Measurements from ENCODE around the gene CABLES1.
A peak's percentile ranks its signal among the peaks of the same experiment; 100 is the strongest.

DNA sequence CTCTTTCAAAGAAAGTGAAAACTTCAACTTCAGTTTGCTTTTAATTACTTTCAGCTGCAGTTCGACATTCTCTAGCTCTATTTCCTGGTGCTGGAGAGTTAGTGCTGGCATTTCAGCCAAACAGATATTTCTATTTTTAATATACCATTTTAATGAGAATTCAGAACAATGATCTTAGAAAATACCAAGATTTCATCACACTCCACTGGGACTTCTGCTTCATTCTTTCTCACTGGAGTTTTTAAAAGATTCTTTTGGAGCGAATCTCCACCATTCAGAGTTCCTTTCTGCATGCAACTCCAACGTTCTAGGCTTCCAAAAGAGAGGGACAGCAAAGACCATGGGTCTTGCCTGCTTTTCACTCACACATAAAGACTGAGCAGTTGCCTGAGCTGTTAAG is 94.2 kb downstream of the CABLES1 start:
- TF ChIP-seq CTCF (conservative IDR thresholded peaks at IDR 0.05; ENCODE audit: low read depth, low read length): no peak
- TF ChIP-seq BHLHE40 (IDR thresholded peaks at IDR 0.05; ENCODE audit: low read depth, low read length): no peak
- TF ChIP-seq POLR2A (IDR thresholded peaks at IDR 0.05; ENCODE audit: low read depth, low read length): no peak
- 0 out of 2 replicates have a peak, but pooled peaks have one; percentile 20 for TF ChIP-seq CEBPB (IDR thresholded peaks at IDR 0.05; ENCODE audit: low read depth, low read length)
- no peak for TF ChIP-seq SMC3 (IDR thresholded peaks at IDR 0.05; ENCODE audit: low read depth, low read length)
- TF ChIP-seq RCOR1 (IDR thresholded peaks at IDR 0.05; ENCODE audit: insufficient replicate concordance, low read length): no peak
- TF ChIP-seq CHD1 (IDR thresholded peaks at IDR 0.05; ENCODE audit: low read depth, low read length): no peak
- TF ChIP-seq, protein P1, sequence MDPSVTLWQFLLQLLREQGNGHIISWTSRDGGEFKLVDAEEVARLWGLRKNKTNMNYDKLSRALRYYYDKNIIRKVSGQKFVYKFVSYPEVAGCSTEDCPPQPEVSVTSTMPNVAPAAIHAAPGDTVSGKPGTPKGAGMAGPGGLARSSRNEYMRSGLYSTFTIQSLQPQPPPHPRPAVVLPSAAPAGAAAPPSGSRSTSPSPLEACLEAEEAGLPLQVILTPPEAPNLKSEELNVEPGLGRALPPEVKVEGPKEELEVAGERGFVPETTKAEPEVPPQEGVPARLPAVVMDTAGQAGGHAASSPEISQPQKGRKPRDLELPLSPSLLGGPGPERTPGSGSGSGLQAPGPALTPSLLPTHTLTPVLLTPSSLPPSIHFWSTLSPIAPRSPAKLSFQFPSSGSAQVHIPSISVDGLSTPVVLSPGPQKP (IDR thresholded peaks at IDR 0.05; ENCODE audit: borderline replicate concordance, low read depth, low read length): no peak
- TF ChIP-seq, protein P2, sequence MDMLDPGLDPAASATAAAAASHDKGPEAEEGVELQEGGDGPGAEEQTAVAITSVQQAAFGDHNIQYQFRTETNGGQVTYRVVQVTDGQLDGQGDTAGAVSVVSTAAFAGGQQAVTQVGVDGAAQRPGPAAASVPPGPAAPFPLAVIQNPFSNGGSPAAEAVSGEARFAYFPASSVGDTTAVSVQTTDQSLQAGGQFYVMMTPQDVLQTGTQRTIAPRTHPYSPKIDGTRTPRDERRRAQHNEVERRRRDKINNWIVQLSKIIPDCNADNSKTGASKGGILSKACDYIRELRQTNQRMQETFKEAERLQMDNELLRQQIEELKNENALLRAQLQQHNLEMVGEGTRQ (IDR thresholded peaks at IDR 0.05; ENCODE audit: low read depth, low read length): no peak
- no peak for TF ChIP-seq MAFK (IDR thresholded peaks at IDR 0.05; ENCODE audit: low read depth, low read length)
- no peak for TF ChIP-seq MXI1 (IDR thresholded peaks at IDR 0.05; ENCODE audit: borderline replicate concordance, low read depth, low read length)
- no peak for TF ChIP-seq FOS (IDR thresholded peaks at IDR 0.05; ENCODE audit: low read depth, low read length)
- TF ChIP-seq RAD21 (IDR thresholded peaks at IDR 0.05; ENCODE audit: low read length): no peak
- no peak for TF ChIP-seq NFE2L2 (IDR thresholded peaks at IDR 0.05; ENCODE audit: low read depth, low read length)
